ENCODE measurements around the gene DAPK2.

DAPK2 gene

DNA sequence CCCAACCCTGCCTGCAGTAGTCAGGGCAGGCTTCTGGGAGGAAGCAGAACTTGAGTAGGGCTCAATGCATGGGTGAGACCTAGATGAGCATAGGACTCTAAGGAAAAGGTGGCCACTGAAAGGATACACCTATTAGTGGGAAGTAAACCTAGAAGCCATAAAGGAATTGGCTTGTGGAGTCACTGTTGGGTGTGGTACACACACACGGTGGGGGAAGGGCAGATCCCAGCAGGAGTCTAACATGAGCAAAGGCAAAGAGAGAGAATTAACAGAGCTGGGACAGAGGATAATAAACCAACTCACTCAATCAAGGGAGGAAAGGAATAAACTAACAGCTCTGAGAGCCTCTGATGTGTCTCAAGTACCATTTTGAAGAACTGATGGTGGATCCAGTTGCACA lies 23.1 kb downstream of the DAPK2 start:
- DNase-seq (ENCODE audit: low read depth): no peak

DNA sequence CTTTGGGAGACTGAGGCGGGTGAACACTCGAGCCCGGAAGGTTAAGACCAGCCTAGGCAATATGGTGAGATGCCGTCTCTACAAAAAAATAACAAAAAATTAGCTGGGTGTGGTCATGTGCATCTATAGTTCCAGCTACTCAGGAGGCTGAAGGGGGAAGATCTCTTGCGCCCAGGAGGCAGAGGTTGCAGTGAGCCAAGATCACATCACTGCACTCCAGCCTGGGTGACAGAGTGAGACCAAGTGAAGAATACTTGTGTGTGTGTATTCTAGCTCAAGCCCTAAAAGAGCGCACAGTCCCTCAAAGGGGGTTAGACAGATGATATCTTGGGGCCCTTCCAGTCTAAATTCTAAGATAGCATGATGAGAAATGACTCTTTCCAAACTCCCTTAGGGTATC lies 23.7 kb downstream of the DAPK2 start:
- no peak for DNase-seq (ENCODE audit: low read depth)

DNA sequence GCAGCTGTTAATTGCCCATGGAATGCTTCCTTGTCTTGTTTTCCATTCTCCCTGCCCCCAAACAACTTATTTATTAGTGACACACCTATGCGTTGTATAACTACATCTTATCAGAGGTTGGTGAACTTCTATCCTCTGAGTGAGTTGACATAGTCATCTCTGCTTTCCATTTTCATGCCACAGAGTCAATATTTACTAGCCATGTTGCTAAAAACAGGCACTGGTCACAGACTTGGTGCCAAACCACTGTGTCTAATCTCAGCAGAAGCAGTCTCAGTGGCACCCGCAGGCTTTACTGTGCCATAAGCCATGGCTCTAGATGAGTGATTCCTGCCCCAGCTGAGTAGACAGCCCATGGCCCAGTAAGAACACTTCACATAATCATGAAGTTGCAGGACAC lies 26.5 kb downstream of the DAPK2 start:
- peak; percentile 51 for DNase-seq (ENCODE audit: low read depth)

DNA sequence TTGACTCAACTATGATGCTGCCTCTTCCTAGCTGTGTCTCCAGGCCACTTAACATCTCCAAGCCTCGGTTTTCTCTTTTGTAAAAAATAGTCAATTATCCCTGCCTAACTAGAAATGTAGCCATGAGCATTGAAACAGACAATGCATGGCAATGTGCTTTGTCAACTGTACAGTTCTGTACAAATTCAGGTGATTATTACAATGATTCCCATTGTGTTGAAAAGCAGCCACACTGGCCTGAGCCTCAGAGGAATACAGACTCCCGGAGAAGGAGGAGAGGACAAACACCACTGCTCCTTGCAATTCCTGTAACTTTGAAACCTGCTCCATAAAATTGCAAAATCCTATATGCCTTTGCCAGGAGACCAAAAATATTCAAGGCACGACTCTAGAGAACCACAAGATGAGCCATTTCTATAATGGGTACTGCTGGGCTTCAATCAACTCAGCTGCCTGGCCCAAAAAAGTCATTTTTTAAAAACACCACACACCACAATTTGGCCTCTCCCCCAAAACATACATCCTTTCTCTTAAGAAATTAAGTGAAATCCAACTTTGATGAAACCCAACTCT lies 28.6 kb downstream of the DAPK2 start:
- peak; percentile 65 for DNase-seq (ENCODE audit: low read depth)

DNA sequence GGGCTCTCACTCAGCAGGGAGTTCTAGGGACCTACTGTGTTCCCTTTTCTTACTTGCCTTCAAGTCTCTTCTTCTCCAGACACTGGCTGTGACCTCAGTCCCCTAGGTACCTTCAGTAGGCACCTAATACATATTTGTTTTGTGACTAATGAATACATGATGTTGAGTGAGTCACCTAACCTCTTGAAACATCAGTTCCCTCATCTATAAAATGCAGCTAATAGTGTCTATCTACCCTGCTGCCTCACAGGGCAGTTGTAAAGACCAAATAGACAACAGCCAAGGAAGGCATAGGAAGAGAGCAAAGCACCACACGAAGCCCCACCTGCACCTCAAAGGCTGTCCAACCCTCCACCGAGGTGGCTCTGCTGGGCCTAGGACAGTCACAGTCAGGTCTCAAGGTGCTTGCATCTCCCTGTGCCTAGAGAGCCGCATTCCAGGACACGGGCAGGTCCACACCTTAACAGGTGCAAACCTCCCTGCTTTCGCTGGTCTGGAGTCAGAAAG lies 29.1 kb downstream of the DAPK2 start:
- DNase-seq (ENCODE audit: low read depth): no peak

DNA sequence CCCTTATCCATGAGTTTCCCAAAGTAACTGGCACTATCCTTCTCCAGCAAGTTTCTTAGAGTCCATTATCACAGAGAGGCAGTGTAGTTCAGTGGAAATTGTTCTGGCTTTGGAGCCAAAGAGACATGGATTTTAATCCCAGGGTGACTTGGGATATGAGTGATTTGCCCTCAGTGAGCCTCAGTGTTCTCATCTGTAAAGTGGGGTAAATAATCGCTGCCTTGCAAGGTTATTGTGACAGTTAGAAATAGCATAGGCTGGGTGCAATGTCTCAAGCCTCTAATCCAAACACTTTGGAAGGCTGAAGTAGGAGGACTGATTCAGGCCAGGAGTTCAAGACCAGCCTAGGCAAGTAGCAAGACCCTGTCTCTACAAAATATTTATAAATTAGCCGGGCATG lies 30.0 kb downstream of the DAPK2 start:
- no peak for DNase-seq (ENCODE audit: low read depth)

DNA sequence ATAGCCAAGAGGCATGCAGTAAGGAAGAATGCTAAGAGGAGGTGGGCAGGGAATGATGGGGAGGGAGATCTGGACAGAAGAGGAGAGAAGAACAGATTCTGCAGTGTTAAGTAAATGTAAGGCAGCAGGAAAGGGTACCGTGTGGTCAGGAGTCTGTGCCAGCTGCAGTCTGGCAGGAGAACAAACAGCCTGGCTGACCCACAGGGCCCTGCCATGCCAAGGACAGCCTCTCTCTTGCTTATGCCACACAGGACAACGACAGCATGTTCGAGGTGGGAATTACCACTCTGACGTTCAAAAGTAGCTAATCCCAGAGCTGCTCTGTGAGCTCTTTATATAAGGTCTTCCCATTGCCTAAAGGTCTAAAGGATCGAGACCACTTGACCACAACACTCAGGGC lies 31.3 kb downstream of the DAPK2 start:
- DNase-seq (ENCODE audit: low read depth): no peak

DNA sequence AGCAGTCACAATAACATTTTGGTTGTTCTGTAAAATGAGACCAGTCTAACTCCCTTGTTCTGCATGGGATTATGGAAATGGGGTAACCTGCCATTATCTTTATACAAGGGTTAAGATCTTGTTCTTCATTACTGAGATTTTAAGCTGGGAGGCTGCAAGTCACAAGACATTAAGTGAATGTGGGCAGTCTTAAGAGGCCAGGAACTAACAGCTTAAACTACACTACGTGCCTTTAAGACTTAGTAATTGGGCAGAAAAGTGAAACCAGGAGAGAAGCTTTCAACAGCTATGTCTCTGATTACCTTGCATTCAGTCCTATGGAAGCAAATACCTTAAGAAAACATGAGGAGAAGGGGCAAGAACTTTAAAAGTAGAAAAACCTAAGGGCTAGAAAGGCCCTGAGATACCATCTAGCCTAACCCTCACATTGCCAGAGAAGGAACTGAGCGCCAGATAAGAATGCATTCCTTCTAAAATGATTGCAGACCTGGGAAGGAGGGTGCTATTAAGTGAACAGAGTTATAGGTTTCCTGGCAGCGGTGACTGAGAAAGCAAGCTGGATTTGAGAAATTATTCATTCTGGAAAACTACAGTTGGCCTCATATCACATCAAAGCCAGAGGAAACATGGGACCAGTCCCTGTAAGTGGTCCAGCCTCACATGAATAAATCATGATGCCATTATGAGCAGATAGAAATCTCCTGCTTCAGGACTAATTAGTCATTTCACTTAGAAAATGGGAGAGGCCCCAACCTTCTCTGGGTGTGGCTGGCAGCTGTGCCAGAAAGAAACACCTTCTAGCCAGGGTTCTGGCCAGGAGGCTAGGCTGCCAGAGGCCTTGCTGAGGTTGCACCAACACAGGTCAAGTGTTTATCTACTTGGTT lies 32.9 kb downstream of the DAPK2 start:
- no peak for DNase-seq (ENCODE audit: low read depth)

DNA sequence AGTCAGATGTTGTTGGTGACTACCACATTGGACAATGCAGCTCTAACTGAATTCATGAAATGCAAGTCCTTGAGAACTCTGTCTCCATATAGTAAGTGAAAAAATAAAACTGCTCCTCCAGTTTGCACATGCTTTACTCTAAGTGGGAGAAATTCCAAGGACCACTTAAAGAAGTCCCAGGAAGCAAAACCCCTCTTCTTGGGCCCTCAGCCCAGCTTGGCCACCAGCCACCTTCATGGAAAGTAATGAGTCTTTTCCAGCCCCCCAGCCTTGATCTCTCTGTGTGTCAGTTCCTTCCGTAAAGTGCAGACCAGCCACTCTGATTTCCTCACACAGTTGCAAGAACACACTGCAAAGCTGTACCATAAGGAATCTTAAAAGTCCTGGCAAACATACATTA lies 34.5 kb downstream of the DAPK2 start:
- no peak for DNase-seq (ENCODE audit: low read depth)

DNA sequence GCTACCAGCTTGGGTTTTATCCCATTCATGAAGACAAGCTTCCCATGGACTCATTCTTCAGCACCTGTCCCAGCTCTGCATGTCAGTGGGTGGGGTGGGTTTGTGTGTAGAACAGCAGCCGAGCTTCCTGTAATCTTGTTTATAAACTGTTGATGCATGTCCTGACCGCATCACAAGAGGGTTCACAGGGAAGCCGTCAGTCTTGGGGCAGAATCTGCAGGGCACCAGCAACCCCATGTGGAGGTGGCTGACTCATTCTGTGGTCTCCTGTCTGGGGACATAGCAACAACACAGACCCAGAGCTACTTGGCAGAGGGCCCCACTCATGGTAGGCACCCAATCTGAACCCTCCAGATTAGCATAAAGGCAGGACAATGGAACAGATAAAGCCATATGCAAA lies 35.6 kb downstream of the DAPK2 start:
- peak; percentile 89 for DNase-seq (ENCODE audit: low read depth)

DNA sequence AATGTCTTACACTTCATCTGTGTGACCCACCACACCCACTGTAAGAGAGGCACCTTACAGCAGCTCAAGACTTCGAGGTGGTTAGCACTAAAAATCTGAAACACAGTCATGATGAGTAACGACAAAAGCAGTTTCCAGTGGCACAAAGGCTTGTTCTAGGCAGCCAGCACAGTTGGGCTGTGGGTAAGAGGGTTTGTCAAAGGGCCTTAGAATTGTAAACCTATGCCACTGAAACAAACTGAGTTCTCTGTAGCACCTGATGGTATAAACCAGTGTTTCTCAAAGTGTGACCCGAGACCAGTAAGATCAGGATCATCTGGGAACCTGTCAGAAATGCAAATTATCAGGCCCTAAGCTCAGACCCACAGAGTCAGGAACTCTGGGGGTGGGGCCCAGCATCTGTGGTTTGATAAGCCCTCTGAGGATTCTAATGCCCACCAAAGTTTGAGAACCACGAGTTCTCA lies 36.5 kb downstream of the DAPK2 start:
- no peak for DNase-seq (ENCODE audit: low read depth)

DNA sequence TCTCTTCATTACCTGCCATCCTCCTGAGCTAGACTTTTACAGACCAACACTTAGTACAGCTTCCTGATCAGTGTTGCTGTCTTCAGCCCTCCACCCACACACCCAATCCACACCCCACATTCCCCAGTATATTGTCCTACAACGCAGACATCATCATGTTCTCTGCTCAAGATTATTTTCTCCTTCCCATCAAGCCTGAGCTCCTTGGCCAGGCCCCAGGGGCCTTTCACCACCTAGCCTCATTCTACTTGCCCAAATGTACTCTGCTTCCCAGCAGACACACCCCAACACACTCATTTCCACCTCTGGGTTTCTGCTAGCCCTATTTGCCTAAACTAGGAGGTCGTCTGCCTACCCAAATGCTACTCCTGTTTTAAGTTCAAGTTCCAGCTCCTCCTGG lies 37.0 kb downstream of the DAPK2 start:
- DNase-seq (ENCODE audit: low read depth): no peak

DNA sequence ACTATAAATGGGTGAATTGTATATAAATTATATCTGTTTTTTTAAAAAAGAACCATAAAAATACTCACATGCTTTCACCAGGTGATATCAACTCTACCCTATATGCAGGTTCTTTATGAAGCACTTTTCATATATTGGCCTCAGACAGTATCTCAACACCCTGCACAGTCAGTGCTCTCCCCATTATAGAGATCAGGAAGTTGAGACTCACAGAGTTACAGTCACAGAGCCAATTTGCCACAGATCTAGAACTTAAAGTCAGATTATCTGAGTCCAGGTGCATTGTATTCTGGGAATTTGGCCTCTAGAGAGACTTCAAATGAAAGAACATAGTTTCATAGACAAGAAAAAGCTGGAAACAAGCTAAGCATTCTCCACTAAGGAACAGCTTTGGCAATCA lies 38.1 kb downstream of the DAPK2 start:
- no peak for DNase-seq (ENCODE audit: low read depth)

DNA sequence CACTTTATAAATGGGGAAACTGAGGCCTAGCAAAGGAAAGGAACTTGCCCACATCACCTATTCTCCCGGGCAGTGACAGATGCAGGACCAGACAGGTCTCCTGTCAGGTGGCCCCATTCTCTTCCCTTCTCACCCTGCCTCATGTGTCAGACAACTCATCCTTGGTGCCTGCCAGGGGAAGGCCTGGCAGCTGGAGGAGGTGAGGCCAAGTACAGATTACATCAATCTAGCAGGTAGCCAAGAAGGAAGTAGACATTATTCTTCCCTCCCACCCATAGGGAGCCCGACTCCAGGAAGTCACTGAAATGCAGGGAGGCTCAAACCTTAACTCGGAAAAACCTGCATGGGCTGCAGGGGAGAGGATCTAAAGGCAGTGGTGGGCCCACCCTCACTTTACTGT lies 39.6 kb downstream of the DAPK2 start:
- no peak for DNase-seq (ENCODE audit: low read depth)

DNA sequence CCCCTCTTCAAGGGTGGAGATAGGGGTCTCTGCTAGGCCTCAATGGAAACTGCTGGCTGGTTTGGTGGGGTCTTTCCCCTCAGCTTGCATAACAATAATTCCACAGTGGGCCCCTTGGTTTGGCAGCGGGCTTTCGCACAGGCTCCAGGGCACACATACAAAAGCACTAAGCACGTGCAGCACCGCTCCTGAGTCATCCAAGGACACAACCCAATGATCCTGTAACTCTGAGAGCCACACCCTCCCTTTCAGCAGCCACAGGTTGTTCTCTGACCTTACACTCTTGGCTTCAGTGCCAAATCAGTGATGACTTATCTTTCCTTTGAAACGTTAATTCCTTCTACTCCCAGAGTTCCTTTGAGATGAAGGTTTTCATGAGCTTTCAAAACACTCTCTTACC lies 41.7 kb downstream of the DAPK2 start:
- no peak for DNase-seq (ENCODE audit: low read depth)

DNA sequence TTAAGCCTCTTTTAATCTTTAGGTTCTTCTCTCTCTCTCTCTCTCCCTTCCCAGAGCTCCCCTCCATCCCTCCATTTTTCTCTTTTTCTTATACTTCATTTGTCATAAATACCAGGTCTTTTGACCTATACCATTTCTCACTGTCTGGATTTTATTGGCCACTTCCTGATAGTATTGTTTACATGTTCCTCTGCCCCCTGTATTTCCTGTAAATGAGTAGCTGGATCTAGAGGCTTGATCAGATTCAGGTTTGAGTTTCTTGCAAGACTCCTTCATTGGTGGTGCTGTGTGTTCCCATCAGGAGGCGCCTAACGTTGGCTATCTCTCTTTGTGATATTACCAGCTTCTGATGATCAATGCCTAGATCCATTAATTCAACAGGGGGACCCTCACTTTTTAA lies 42.2 kb downstream of the DAPK2 start:
- no peak for DNase-seq (ENCODE audit: low read depth)

DNA sequence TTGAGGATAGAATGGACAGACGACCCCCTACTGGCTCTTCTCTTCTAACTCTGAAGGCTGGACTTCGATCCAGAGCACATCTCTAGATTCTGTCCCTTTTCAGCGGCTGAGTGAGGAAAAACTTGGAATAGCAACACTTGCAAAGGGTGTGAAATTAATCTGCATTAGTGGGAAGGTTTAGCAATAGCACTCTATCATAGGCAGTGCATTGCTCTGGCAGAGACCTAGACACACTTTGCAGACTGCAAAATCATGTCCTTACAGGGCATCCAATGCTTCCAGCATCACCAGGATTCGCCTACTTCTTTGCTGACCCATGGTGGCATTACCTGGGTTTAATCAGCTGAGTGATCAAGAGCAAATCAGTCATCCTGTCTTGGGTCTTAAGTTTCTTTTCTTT lies 43.1 kb downstream of the DAPK2 start:
- DNase-seq (ENCODE audit: low read depth): no peak

DNA sequence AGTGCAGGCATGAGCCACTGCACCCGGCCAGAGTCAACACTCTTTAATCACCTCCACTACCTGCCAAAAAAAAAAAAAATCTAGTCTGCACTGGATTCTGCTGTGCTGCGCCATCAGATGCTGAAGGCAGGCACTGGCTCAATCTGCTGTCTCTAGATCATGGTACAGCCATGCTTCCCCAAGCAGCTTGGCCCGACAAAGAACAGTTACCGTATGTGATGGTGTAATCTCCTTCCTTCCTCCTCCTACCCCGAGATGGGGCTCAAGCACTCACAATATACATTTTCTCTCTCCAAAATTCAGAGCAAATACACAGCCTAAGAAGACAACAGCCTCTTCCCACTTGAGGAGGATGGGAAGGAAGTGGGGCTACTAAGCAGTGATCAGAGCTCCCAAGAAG lies 45.1 kb downstream of the DAPK2 start:
- no peak for DNase-seq (ENCODE audit: low read depth)

DNA sequence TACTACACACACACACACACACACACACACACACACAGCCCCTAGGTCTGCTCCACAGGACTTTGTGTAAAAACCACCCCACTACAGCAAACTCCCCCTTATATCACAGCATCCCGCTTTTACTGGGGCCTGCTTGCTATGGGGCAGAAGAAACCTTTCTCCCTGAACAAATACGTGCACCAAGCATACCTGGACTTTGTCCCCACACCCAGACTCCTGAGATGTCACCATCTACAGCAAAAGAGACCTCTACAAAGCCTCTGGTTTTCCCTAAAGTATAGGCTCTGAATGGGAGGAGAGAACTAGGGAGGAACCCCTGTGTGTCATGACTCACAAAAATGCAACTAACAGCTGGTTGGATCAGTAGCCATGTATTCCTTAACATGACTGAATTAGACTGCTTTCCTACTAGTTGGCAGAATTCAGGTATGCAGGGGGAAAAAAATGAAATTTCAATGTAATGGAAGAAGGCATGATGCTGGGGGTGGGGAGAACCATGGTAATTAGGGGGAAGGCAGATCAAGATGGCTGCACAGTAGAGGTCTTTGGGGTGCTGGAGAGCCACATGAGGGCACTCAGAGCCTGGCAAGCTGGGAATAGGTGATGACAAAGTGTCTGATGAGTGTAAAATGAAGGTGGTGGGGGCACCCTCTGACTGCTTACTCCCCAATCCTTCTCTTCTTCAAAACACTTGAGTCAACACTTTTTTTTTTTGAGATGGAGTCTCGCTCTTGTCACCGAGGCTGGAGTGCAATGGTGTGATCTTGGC lies 45.9 kb downstream of the DAPK2 start:
- no peak for DNase-seq (ENCODE audit: low read depth)

DNA sequence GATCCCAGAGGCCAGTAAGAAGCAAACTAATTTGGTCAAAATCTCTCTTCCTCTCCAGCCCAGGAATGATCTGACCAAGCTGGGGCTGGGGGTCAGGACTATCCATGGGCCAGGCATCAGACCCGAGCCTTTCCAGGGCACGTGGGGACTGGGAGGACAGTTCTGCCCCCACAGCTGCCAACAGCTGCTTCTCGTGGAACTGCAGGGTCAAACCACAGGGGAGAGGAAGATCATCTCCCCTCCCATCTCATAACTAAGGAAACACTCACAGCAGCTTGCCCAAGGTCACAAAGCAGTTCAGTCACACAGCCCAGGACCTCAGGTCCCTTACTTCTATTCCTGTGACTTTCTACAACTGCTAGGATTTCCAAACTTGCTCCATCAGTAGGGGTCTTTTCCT lies 47.1 kb downstream of the DAPK2 start:
- DNase-seq (ENCODE audit: low read depth): no peak

DNA sequence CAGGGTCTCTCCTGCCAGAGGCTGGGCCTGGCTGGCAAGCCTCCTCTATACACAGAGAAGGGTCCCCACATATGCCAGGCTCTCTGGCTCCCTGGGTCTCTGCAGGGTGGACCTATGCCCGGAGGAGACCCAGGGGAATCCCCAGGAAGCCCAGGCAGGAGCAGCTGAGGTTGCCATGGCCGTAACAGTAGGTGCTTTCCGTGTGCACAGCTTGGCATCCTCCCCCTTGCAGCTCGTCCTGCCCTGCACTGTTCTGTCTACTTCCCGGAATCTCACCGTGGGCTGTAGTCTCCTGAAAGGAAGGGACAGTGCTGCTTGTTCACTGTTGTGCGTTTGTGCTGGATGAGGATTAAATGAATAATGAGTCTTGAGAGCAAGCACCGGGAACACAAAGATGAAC lies 47.8 kb downstream of the DAPK2 start:
- no peak for DNase-seq (ENCODE audit: low read depth)

DNA sequence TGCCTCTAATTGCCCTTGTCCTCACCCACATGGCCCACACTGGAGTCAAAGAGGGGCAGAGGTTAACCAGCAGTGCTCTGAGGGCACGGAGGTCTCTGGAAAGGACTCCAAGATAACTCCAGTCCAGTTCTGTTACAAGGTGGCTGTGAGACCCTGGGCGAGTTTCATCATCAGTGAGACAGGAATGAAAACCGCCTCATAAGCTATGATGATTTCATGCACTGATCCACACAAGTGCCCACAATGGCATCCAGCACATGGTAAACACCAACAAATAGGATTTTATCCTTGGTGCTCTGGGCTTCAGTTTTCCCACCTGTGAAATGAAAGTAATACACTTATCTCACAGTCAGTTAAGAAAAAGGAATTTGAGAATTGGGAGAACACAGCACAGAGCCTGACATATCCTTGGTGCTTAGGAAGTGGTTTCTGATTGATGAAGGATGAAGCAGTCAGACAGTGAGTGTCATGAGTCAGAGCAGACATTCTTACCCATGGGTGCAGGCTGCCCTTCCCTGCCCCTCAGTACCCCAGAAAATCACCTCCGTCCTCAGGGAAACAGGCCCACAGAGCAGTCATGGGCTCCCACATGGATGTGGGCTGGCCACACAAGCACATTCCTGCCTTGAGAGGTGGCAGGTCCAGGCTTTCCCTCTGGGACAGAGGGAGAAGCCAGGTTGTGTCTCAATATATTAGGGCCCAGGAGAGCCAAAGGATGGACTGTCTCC lies 48.4 kb downstream of the DAPK2 start:
- no peak for DNase-seq (ENCODE audit: low read depth)
